ENCODE measurements around the gene ARSK. TPM values are rescaled to one million over a fixed set of nuclear protein-coding genes. Genes with fewer than 3 reads are reported as not detected.

Gene ARSK
- total RNA-seq, 2 donors from 2014 or later: 6.4 to 7.2 TPM

DNA sequence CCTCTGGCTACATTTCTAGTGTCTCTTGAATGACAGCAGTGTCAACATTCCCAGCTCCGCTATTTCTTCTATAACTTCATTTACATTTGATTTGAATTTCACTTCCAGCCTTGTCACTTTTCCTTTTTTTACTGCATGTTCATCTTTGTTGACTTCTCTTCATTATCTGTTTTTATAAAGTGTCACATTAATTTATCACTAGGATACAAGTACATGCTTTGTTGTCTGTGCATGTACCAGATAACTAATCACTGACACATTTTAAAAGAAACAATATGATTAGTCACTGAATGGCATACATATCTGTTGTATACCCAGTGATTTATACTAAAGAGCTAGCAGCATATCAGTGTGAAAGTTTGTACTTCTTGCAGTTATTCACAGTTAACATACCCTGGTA lies 29.1 kb downstream of the ARSK start:
- ATAC-seq (replicated peaks in 1 of 2): no peak
- H3K36me3 Mint-ChIP-seq (ENCODE audit: insufficient read depth in 2 of 2): peaks cover 5 to 9% of the 10 kb centered on the region in 2 donors
- H3K27ac Mint-ChIP-seq: no peak overlapping the region
- H3K27me3 Mint-ChIP-seq (ENCODE audit: low read depth): no peaks in the 10 kb centered on the region
- no peak for DNase-seq
- no peaks in the 10 kb centered on the region for H3K4me1 Mint-ChIP-seq (ENCODE audit: low read depth)
- H3K4me3 Mint-ChIP-seq: no peak overlapping the region
- peaks cover 0 to 2% of the 10 kb centered on the region in 2 donors for H3K9me3 Mint-ChIP-seq

DNA sequence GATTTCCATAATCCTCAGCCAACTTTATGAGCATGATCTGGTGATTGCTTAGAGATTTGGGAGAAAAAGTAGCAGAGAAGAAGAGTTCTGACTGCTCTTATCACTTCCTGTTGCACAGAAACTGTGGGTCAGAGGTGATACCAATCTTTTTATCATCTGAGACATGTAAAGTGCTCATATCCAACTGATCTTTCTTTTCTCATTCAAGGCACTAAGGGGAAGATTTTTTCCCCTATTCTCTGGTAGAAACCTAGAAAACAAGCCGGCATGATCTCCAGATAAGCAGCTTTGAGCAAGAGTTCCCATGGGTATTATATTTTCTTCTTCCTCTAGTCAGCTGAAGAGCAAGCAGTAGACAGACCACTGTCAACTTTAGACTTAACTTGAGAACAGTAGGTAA lies 36.0 kb downstream of the ARSK start:
- DNase-seq: no peak
- ATAC-seq (replicated peaks in 1 of 2): peak; percentile 24 to 44
- Mint-ChIP-seq H3K4me1 (ENCODE audit: low read depth) (peaks cover 32% of the 10 kb centered on the region), H3K27me3 (ENCODE audit: low read depth) (no peaks in the 10 kb centered on the region), H3K9me3 (no peaks in the 10 kb centered on the region), H3K36me3 (ENCODE audit: insufficient read depth in 2 of 2) (peaks cover 0 to 2% of the 10 kb centered on the region in 2 donors), H3K4me3 (peak overlapping the region; percentile 72 to 75), H3K27ac (peak overlapping the region; percentile 66)

DNA sequence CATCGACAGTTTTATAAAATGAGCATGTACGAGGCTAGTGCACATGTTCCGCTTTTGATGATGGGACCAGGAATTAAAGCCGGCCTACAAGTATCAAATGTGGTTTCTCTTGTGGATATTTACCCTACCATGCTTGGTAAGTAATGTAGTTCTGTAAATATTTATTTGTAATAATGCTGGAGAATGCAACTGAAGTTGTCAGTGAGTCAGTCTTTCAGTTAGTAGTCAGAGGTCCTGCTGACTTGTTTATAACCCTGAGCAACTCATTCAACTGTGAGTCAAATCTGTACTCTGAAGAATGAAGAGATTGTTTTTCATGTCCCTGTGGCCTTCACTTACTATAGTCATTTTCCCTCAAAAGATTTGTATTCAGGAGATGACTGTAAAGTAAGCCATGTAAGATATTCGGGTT lies 36.6 kb downstream of the ARSK start:
- Mint-ChIP-seq H3K9me3 (no peaks in the 10 kb centered on the region), H3K4me3 (peak overlapping the region; percentile 72 to 75), H3K27me3 (ENCODE audit: low read depth) (no peaks in the 10 kb centered on the region), H3K4me1 (ENCODE audit: low read depth) (peaks cover 32% of the 10 kb centered on the region), H3K27ac (peak overlapping the region; percentile 66), H3K36me3 (ENCODE audit: insufficient read depth in 2 of 2) (peaks cover 0 to 2% of the 10 kb centered on the region in 2 donors)
- ATAC-seq (replicated peaks in 1 of 2) (peak; percentile 97), DNase-seq (peak; percentile 5 to 20)

DNA sequence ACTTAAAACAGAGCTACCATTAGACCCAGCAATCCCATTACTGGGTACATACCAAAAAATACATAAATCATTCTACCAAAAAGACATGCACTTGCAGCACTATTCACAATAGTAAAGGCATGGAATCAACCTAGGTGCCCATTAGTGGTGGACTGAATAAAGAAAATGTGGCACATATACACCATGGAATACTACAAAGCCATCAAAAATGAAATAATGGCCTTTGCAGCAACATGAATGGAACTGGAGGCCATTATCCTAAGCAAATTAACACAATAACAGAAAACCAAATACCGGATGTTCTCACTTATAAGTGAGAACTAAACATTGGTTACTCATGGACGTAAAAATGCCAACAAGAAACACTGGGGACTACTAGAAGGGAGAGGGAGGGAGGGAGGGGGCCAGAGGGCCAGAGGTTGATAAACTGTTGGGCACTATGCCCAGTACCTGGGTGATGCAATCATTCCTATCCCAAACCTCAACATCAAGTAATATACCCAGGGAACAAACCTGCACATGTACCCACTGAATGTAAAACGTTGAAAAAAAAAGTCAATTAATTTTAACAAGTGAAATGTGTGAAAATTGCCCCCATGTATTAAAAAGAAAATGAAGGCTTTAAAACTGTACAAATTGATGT lies 40.5 kb downstream of the ARSK start:
- H3K36me3 Mint-ChIP-seq (ENCODE audit: insufficient read depth in 2 of 2): peaks cover 0 to 2% of the 10 kb centered on the region in 2 donors

DNA sequence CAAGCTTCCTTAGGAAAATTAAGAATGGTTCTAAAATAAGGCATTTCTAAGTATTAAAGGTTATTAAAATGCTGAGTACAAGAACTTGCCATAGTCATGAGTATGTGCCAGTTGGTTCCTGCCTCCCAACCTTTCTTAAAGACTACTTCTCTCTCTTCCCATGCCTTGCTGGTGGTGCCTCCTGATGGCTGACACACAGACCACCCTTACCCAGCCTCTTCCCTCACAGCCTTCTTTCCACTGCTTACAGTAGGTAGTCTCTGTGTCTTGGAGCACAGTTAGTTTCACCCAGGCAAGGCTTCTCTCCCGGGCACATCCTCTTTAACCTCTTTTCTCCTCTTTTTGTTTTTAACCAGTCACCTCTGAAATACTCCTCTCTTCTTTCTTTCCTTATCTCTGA lies 44.4 kb downstream of the ARSK start:
- H3K27ac Mint-ChIP-seq: no peak overlapping the region
- H3K27me3 Mint-ChIP-seq (ENCODE audit: low read depth): no peaks in the 10 kb centered on the region
- H3K4me3 Mint-ChIP-seq: no peak overlapping the region
- peaks cover 0 to 2% of the 10 kb centered on the region in 2 donors for H3K36me3 Mint-ChIP-seq (ENCODE audit: insufficient read depth in 2 of 2)
- DNase-seq (no peak), ATAC-seq (replicated peaks in 1 of 2) (no peak)
- H3K9me3 Mint-ChIP-seq: no peaks in the 10 kb centered on the region
- H3K4me1 Mint-ChIP-seq (ENCODE audit: low read depth): no peaks in the 10 kb centered on the region

More for the DNA sequence above, 40.5 kb downstream of the ARSK start:
- ATAC-seq (replicated peaks in 1 of 2) (no peak), DNase-seq (no peak)
- Mint-ChIP-seq H3K27ac (no peak overlapping the region), H3K4me1 (ENCODE audit: low read depth) (peaks cover 26% of the 10 kb centered on the region), H3K4me3 (no peak overlapping the region), H3K27me3 (ENCODE audit: low read depth) (no peaks in the 10 kb centered on the region), H3K9me3 (no peaks in the 10 kb centered on the region)

DNA sequence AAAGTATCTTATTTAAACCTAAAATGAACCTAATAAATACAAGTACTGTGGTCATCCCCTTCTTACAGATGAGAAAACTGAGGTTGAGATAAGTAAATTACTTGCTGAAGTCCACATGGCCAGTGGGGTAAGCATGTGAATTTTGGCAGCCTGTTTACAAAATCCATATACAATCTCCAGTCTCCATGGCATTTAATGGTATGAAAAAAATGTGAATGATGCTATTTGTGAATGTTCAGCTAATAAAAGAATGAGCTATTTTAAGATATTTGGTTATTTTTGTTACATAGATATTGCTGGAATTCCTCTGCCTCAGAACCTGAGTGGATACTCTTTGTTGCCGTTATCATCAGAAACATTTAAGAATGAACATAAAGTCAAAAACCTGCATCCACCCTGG lies 45.7 kb downstream of the ARSK start:
- DNase-seq (no peak), ATAC-seq (replicated peaks in 1 of 2) (no peak)
- no peaks in the 10 kb centered on the region for H3K27me3 Mint-ChIP-seq (ENCODE audit: low read depth)
- H3K4me3 Mint-ChIP-seq: no peak overlapping the region
- peaks cover 0 to 4% of the 10 kb centered on the region in 2 donors for H3K36me3 Mint-ChIP-seq (ENCODE audit: insufficient read depth in 2 of 2)
- no peaks in the 10 kb centered on the region for H3K9me3 Mint-ChIP-seq
- H3K4me1 Mint-ChIP-seq (ENCODE audit: low read depth): no peaks in the 10 kb centered on the region
- H3K27ac Mint-ChIP-seq: no peak overlapping the region

DNA sequence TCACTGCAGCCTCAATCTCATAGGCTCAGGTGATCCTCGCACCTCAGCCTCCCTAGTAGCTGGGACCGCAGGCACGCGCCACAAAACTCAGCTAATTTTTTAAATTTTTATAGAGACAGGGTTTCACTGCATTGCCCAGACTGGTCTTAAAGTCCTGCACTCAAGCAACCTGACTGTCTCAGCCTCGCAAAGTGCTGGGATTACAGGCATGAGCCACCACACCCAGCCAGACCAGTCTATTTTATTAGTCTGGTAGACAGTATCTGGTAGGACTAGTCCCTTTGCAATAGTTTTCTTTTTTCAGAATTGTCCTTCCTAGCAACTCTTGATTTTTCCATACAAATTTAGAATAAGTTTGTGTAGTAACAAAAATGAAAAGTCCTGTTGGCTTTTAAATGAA lies 50.9 kb downstream of the ARSK start:
- H3K36me3 Mint-ChIP-seq (ENCODE audit: insufficient read depth in 2 of 2): peaks cover 0 to 4% of the 10 kb centered on the region in 2 donors
- no peak overlapping the region for H3K27ac Mint-ChIP-seq
- H3K4me3 Mint-ChIP-seq: no peak overlapping the region
- H3K4me1 Mint-ChIP-seq (ENCODE audit: low read depth): no peaks in the 10 kb centered on the region
- H3K9me3 Mint-ChIP-seq: no peaks in the 10 kb centered on the region
- no peaks in the 10 kb centered on the region for H3K27me3 Mint-ChIP-seq (ENCODE audit: low read depth)
- DNase-seq: no peak
- ATAC-seq (replicated peaks in 1 of 2): no peak

DNA sequence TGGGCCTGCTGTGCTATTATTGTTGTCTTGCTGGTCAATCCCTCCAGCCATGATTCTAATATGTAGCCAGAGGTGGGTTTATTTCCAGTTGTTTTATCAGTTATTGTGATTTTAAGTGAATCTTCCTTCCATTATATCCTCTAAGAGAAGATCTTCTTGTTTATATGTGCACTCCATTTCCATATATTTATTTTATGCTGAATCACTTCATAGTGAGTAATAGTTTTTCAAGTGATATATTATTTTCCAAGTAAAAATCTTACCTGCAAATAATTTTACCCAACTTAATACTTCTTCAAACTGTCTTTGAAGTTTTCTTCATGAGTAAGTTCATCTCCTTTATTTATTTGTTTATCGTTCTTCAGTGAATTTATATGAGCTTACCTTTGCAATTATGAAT lies 51.5 kb downstream of the ARSK start:
- ATAC-seq (replicated peaks in 1 of 2): no peak
- peaks cover 0 to 4% of the 10 kb centered on the region in 2 donors for H3K36me3 Mint-ChIP-seq (ENCODE audit: insufficient read depth in 2 of 2)
- H3K27me3 Mint-ChIP-seq (ENCODE audit: low read depth): no peaks in the 10 kb centered on the region
- H3K4me3 Mint-ChIP-seq: no peak overlapping the region
- H3K27ac Mint-ChIP-seq: no peak overlapping the region
- DNase-seq: no peak
- no peaks in the 10 kb centered on the region for H3K4me1 Mint-ChIP-seq (ENCODE audit: low read depth)
- no peaks in the 10 kb centered on the region for H3K9me3 Mint-ChIP-seq

DNA sequence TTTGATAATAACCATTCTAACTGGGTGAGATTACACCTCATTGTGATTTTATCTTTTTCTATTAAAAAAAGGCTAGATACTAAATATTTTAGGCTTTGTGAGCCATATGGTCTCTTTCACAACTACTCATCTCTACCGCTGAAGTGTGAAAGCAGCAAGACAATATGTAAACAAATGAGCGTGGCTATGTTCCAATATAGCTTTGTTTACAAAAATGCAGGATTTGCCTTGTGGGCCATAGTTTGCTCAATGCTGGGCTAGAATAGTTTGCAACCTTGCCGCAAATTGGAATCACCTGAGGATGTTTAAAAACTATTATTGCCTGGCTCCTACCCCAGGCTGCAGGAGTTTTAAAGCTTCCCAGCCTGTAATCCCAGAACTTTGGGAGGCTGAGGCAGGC lies 54.8 kb downstream of the ARSK start:
- Mint-ChIP-seq H3K36me3 (ENCODE audit: insufficient read depth in 2 of 2) (peaks cover 5 to 12% of the 10 kb centered on the region in 2 donors), H3K4me3 (no peak overlapping the region), H3K27me3 (ENCODE audit: low read depth) (no peaks in the 10 kb centered on the region), H3K27ac (no peak overlapping the region), H3K9me3 (peaks cover 4 to 8% of the 10 kb centered on the region in 2 donors), H3K4me1 (ENCODE audit: low read depth) (peaks cover 3% of the 10 kb centered on the region)
- DNase-seq (no peak), ATAC-seq (replicated peaks in 1 of 2) (no peak)

DNA sequence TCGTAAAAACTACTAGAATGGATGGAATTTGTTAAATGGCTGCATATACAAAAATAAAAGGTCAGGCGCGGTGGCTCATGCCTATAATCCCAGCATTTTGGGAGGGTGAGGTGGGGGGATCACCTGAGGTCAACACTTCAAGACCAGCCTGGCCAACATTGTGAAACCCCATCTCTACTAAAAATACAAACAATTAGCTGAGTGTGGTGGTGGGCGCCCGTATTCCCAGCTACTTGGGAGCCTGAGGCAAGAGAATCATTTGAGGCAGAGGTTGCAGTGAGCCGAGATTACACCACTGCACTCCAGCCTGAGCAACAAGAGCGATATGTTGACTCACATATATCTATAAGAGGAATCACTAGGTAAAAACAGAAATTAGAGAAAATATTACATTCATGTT lies 55.6 kb downstream of the ARSK start:
- H3K4me3 Mint-ChIP-seq: no peak overlapping the region
- no peaks in the 10 kb centered on the region for H3K27me3 Mint-ChIP-seq (ENCODE audit: low read depth)
- peaks cover 11% of the 10 kb centered on the region for H3K4me1 Mint-ChIP-seq (ENCODE audit: low read depth)
- ATAC-seq (replicated peaks in 1 of 2) (no peak), DNase-seq (no peak)
- H3K9me3 Mint-ChIP-seq: peaks cover 4 to 8% of the 10 kb centered on the region in 2 donors
- H3K27ac Mint-ChIP-seq: no peak overlapping the region
- peaks cover 5 to 9% of the 10 kb centered on the region in 2 donors for H3K36me3 Mint-ChIP-seq (ENCODE audit: insufficient read depth in 2 of 2)

DNA sequence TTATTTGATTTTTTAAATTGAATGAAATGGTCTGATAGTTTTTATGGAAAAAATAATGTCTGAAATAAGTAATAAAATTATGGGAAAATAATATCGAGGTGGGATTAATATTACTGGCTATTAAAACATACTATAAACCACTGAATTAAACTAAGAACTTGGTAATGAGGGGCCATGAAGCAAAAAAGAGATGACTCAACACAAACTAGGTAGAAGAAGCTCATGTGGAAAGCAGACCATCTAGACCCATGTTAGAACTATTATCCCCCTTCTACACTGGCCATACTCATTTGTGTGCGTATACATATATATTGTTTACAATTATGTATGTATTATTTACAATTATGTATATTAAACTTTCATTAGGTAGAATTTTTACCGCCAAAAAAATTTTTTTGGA lies 56.5 kb downstream of the ARSK start:
- Mint-ChIP-seq H3K36me3 (ENCODE audit: insufficient read depth in 2 of 2) (peaks cover 5 to 9% of the 10 kb centered on the region in 2 donors), H3K27me3 (ENCODE audit: low read depth) (no peaks in the 10 kb centered on the region), H3K9me3 (peaks cover 4 to 8% of the 10 kb centered on the region in 2 donors), H3K4me3 (no peak overlapping the region), H3K27ac (no peak overlapping the region), H3K4me1 (ENCODE audit: low read depth) (peaks cover 15% of the 10 kb centered on the region)
- ATAC-seq (replicated peaks in 1 of 2): no peak
- DNase-seq: no peak

DNA sequence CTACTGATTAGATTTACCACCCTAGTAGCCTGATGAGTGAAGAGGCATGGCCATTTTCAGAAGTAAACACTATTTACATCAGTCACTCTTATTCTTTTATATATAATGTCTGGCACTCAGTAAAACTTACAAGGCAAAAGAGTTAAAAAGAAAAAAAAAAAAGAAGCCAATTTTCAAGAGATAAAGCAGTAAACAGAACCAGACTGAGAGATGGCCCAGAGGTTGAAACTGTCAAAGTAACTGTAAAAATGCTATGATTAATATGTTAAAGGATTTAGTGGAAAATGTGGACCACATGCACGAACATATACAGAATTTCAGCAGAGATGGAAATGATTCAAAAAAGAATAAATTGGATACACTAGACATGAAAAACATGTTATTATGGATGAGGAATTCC lies 58.6 kb downstream of the ARSK start:
- peak overlapping the region in 1 of 2 donors; percentile 20 for H3K4me3 Mint-ChIP-seq
- H3K27ac Mint-ChIP-seq: peak overlapping the region; percentile 90
- DNase-seq (no peak), ATAC-seq (replicated peaks in 1 of 2) (no peak)
- peaks cover 5 to 9% of the 10 kb centered on the region in 2 donors for H3K36me3 Mint-ChIP-seq (ENCODE audit: insufficient read depth in 2 of 2)
- H3K4me1 Mint-ChIP-seq (ENCODE audit: low read depth): peaks cover 27% of the 10 kb centered on the region
- no peaks in the 10 kb centered on the region for H3K27me3 Mint-ChIP-seq (ENCODE audit: low read depth)
- peaks cover 4 to 8% of the 10 kb centered on the region in 2 donors for H3K9me3 Mint-ChIP-seq

DNA sequence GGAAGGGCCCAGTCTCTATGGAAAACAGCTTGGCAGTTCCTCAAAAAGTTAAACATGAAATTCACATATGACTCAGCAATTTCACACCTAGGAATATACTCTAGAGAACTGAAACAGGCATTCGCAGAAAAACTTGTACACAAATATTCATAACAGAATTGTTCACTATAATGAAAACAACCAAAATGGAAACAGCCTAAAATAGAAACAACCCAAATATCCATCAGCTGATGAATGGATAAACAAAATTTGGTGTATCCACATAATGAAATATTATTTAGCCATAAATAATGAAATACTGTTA lies 60.2 kb downstream of the ARSK start:
- Mint-ChIP-seq H3K27ac (peak overlapping the region; percentile 12), H3K36me3 (ENCODE audit: insufficient read depth in 2 of 2) (peaks cover 5 to 9% of the 10 kb centered on the region in 2 donors), H3K4me3 (peak overlapping the region in 1 of 2 donors; percentile 35), H3K4me1 (ENCODE audit: low read depth) (peaks cover 42% of the 10 kb centered on the region), H3K9me3 (peaks cover 4 to 8% of the 10 kb centered on the region in 2 donors), H3K27me3 (ENCODE audit: low read depth) (no peaks in the 10 kb centered on the region)
- ATAC-seq (replicated peaks in 1 of 2) (peak in 1 of 2 donors; percentile 17), DNase-seq (no peak)

DNA sequence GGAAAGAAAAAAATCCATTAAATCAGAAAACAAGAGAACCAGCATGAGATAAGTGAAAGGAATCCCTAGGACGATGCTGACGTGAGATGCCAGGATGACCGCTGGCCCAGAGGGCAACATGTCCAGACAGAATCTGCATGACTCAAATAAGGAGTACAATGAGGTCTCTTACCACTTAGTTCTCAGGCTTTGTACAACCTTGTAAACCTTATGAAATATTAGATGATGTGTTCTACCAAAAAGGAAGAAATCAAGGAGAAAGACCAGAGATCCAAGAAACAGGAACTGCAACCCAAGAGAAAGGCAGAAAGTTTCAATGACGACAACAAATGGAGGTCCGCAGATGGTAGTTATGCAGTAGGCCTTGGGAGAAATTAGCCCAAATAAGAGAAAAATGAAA lies 62.2 kb downstream of the ARSK start:
- DNase-seq (no peak), ATAC-seq (replicated peaks in 1 of 2) (no peak)
- peaks cover 49% of the 10 kb centered on the region for H3K4me1 Mint-ChIP-seq (ENCODE audit: low read depth)
- no peaks in the 10 kb centered on the region for H3K27me3 Mint-ChIP-seq (ENCODE audit: low read depth)
- H3K9me3 Mint-ChIP-seq: peaks cover 4 to 8% of the 10 kb centered on the region in 2 donors
- no peak overlapping the region for H3K4me3 Mint-ChIP-seq
- H3K27ac Mint-ChIP-seq: no peak overlapping the region
- H3K36me3 Mint-ChIP-seq (ENCODE audit: insufficient read depth in 2 of 2): peaks cover 5 to 13% of the 10 kb centered on the region in 2 donors
